Ishikawa (cell line): Measurements from ENCODE around the gene DAAM1.

Source experiments
- CEBPB ChIP-seq: IDR thresholded peaks from 2 replicates; pipeline ENCODE4 v1.6.1; 2012
- CREB1 ChIP-seq: IDR thresholded peaks from 2 replicates; pipeline ENCODE4 v1.6.1; 2012; ENCODE audit warnings: low read depth
- EGR1 ChIP-seq: IDR thresholded peaks from 2 replicates; pipeline ENCODE4 v1.6.1; 2012
- EP300 ChIP-seq: IDR thresholded peaks from 2 replicates; pipeline ENCODE4 v1.6.1; 2012; ENCODE audit warnings: borderline replicate concordance
- FOXM1 ChIP-seq: IDR thresholded peaks from 2 replicates; pipeline ENCODE4 v1.6.1; 2012; ENCODE audit warnings: low read depth, borderline replicate concordance
- NFIC ChIP-seq: IDR thresholded peaks from 2 replicates; pipeline ENCODE4 v1.6.1; 2012
- RAD21 ChIP-seq: IDR thresholded peaks from 2 replicates; pipeline ENCODE4 v1.6.1; 2012; ENCODE audit warnings: low read depth
- TAF1 ChIP-seq: IDR thresholded peaks from 2 replicates; pipeline ENCODE4 v1.6.1; 2012; ENCODE audit warnings: low read depth, mild to moderate bottlenecking
- TCF12 ChIP-seq: IDR thresholded peaks from 2 replicates; pipeline ENCODE4 v1.6.1; 2012; ENCODE audit warnings: low read depth
- TEAD4 ChIP-seq: IDR thresholded peaks from 2 replicates; pipeline ENCODE4 v1.6.1; 2012
- YY1 ChIP-seq: IDR thresholded peaks from 2 replicates; pipeline ENCODE4 v1.6.1; 2012; ENCODE audit warnings: low read depth
- ZBTB7A ChIP-seq: IDR thresholded peaks from 2 replicates; pipeline ENCODE4 v1.6.1; 2012; ENCODE audit warnings: low read depth
- TF ChIP-seq, protein P1 (sequence below): IDR thresholded peaks from 2 replicates; pipeline ENCODE4 v1.6.1; 2012
- TF ChIP-seq, protein P2 (sequence below): IDR thresholded peaks from 2 replicates; pipeline ENCODE4 v1.6.1; 2012; ENCODE audit warnings: low read depth, mild to moderate bottlenecking
- TF ChIP-seq, protein P3 (sequence below): IDR thresholded peaks from 2 replicates; pipeline ENCODE4 v1.6.1; 2012

The DAAM1 gene

DNA sequence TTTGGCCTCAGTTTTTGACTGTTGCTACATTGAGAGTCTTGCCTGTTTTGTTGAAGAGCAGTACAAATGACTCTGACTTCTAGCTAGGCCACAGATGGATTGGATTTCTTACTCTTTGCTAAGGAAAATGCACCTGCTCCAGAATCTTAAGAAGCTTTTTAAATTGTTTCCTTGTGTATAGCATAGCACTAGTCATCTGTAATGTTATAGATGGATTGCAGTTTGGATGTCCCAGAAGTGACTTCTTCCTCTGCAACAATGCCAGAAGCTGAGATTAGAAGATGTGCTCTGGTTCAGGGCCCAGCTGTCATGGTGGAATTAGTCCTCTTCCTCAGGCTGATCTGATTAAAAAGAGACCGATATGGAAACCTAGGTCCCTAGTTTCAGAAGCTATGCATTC, 67.9 kb downstream of the DAAM1 start:
- TF ChIP-seq TCF12 (no peak), FOXM1 (no peak), EGR1 (no peak), TAF1 (no peak), ZBTB7A (no peak), TEAD4 (no peak), EP300 (no peak)
- TF ChIP-seq, protein P1, sequence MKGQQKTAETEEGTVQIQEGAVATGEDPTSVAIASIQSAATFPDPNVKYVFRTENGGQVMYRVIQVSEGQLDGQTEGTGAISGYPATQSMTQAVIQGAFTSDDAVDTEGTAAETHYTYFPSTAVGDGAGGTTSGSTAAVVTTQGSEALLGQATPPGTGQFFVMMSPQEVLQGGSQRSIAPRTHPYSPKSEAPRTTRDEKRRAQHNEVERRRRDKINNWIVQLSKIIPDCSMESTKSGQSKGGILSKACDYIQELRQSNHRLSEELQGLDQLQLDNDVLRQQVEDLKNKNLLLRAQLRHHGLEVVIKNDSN: no peak
- TF ChIP-seq, protein P2, sequence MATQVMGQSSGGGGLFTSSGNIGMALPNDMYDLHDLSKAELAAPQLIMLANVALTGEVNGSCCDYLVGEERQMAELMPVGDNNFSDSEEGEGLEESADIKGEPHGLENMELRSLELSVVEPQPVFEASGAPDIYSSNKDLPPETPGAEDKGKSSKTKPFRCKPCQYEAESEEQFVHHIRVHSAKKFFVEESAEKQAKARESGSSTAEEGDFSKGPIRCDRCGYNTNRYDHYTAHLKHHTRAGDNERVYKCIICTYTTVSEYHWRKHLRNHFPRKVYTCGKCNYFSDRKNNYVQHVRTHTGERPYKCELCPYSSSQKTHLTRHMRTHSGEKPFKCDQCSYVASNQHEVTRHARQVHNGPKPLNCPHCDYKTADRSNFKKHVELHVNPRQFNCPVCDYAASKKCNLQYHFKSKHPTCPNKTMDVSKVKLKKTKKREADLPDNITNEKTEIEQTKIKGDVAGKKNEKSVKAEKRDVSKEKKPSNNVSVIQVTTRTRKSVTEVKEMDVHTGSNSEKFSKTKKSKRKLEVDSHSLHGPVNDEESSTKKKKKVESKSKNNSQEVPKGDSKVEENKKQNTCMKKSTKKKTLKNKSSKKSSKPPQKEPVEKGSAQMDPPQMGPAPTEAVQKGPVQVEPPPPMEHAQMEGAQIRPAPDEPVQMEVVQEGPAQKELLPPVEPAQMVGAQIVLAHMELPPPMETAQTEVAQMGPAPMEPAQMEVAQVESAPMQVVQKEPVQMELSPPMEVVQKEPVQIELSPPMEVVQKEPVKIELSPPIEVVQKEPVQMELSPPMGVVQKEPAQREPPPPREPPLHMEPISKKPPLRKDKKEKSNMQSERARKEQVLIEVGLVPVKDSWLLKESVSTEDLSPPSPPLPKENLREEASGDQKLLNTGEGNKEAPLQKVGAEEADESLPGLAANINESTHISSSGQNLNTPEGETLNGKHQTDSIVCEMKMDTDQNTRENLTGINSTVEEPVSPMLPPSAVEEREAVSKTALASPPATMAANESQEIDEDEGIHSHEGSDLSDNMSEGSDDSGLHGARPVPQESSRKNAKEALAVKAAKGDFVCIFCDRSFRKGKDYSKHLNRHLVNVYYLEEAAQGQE: no peak

DNA sequence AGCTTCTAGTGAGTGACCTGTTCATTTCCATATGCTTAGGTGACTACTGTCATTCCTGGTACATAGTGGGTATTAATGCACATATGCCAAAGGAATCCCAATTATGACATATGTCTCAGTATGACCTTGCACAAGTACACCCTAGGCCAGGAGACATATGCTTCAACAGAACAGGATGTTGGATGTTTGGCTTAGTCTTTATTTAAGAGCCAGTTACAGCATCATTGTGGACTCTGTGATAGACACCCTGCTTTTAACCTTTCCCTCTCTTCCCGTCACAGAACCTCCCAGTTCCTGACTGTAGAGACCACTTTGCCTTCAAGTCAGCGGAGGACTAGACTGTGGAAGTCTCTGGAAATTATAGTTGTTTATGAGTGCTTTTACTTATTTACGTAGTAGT, 72.9 kb downstream of the DAAM1 start:
- TF ChIP-seq EP300: no peak
- TF ChIP-seq CREB1: no peak
- TF ChIP-seq TEAD4: no peak
- no peak for TF ChIP-seq ZBTB7A
- no peak for TF ChIP-seq RAD21
- no peak for TF ChIP-seq NFIC
- no peak for TF ChIP-seq CEBPB
- no peak for TF ChIP-seq YY1
- TF ChIP-seq, protein P1: no peak
- no peak for TF ChIP-seq FOXM1
- TF ChIP-seq TAF1: no peak
- TF ChIP-seq, protein P3, sequence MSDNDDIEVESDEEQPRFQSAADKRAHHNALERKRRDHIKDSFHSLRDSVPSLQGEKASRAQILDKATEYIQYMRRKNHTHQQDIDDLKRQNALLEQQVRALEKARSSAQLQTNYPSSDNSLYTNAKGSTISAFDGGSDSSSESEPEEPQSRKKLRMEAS: no peak

DNA sequence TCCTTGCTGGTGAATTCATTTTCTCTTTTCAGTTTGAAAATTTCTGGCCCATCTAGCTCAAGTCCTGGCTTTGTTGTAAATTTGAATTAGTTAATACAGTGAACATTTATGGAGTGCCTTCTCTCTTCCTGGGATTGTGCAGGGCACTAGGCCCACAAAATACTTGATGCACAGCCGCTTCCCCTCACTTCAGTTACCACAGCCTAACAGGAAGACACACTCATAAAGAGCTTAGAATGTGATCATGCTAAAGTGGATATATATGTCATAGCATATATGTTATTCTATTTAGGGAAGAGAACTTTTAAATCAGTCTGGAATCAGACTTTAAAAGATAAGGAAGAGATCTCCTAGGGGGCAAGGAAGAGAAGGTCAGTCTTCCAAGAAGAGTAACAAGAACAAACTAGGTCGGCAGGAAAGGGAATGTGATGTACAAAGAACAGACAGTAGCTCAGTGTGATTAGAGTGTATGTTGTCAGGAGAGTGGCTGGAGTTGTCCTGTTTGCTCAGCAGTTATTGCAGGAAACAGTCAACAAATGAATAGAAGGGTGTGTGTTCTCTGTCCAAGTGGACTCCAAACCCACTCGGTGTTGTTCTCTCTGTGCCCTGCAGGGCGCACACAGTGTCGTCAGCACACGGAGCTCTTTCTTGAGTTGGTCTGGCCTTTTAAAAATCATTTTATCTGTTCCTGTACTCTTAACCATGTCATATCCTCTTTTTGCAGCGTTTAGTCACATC, 74.4 kb downstream of the DAAM1 start:
- TF ChIP-seq EP300: no peak
- TF ChIP-seq, protein P2: no peak
- TF ChIP-seq TAF1: no peak
- no peak for TF ChIP-seq FOXM1

DNA sequence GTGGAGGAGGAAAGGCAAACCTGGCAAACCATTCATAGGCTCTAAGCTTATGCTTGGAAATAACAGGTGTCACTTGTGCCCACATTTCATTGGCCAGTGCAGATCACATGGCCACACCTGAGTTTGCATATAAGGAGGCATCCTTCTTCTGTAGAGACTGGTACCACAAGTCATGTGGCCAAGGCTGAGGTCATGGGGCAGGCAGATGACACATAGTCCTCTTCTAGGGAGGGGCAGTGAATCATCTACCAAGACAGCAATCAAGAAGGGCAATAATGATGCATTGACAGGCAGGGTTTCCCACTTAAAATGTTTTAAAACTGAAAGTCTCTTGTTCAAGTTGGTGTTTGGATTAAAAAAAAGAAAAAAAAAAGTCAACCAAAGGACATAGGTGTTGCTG, 77.3 kb downstream of the DAAM1 start:
- TF ChIP-seq, protein P1: peak; percentile 58; the same call in 1 of the 2 replicates
- TF ChIP-seq EGR1 (no peak), RAD21 (no peak)

DNA sequence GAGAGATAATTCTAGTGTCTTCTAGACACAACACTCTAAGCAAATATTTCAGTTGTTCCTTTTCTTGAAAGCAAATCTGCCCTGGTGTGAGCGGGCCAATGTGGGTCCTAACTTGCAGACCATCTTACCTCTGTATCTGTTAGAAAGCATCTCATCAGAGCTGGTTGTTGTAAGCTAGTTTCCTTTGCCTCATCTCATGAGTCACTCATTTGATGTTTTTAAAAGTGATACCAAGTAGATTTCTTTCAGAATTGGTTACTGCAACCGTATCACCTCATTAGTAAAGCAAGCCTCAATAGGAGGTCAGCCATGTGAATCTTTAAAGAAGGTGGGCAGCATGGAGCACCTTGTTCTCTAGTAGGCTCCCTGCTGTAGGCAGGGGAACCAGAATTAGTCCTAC, 78.6 kb downstream of the DAAM1 start:
- no peak for TF ChIP-seq CEBPB
- TF ChIP-seq, protein P2: no peak
- no peak for TF ChIP-seq CREB1
- no peak for TF ChIP-seq FOXM1

DNA sequence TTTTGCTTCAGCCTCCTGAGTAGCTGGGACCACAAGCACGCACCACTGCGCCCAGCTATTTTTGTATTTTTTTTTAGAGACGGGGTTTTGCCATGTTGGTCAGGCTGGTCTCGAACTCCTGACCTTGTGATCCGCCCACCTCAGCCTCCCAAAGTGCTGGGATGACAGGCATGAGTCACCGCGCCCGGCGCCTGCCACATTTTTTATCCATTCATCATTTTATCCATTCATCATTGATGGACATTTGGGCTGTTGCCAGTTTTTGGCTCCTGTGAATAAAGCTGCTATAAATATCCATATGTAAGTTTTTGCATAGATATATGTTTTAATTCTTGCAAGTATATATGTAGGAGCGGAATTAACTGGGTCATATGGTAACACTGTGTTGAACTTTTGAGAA, 79.5 kb downstream of the DAAM1 start:
- TF ChIP-seq, protein P1: no peak
- TF ChIP-seq CREB1 (no peak), NFIC (peak; percentile 28; the same call in 1 of the 2 replicates)
